HL-60 (cell line): ENCODE results near the gene SHF.

ENCODE experiments used
- CTCF ChIP-seq: IDR thresholded peaks from one replicate; pipeline ENCODE4 v1.5.1; 2011; ENCODE audit warnings: low read length, control low read depth, inconsistent platforms; ENCODE audit not compliant: insufficient read depth
- POLR2AphosphoS5 ChIP-seq: IDR thresholded peaks from 2 replicates; pipeline ENCODE4 v1.6.1; 2012; ENCODE audit warnings: low read depth

DNA sequence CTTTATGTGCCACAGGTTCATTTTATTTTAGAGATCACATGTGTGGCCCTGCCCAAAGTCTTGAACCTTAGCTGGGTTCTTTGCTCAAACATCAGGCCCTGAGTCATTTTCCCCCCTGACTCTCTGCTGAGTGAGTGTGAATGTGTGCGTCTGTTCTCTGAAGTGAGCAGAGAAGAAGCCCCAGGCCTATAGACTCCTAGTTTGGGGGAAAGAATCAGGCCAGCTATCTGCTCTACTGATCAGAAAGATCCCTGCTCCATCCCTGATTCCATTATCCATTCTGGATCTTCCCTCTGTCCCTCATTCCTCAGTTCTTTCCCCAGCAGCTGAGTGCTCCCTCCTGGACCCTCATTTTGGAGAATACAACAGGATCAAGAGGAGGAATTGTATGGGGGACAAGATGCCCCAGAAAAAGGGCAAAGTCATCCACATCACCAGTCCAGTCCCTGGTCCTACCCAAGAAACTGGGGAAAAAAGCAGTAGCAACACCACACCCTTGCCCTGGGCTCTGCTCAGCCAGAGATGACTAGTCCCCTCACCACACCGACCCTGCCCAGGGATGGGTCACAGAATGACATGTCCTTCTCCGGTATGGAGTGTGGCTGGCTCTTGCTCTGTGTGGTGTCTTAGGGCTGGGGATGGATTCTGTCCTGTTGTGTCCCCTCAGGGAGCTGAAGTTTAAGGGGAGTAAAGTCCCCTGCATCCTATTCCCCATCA is 54.8 kb downstream of the SHF start:
- TF ChIP-seq CTCF = no peak
- TF ChIP-seq POLR2AphosphoS5 = no peak
